NOMO-1 treated with dmso at 0.1 percent for 144 hours (cell line): ENCODE results near the gene TPBGL.

Source experiments
- DNase-seq: peaks from one replicate; lab custom pipeline; 2025; ENCODE audit not compliant: unreplicated experiment; lab: John Stamatoyannopoulos, UW

TPBGL gene

GRCh38 chr11:75291741-75292140, 51.2 kb downstream of the TPBGL start:
- no peak for DNase-seq

DNA sequence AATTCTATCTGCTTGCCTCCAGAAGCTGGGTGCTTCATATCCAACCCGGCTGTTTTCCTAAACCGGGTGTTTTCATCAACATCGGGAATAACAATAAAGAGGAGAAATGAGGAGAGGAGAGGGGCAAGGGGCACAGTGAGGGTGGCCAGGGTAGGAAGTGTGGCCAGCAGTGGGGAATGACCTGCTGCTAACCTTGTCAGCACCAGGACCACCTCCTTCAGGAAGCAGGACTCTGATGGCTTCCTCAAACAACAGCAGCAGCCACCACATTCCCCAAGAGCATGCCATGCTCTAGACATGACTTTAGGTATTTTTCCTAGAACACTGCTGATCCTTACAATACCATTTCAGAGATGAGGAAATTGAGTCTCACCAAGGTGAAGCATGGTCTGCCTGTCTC, 52.4 kb downstream of the TPBGL start:
- no peak for DNase-seq
